WERI-Rb-1 (cell line): Measurements from ENCODE around the gene SLA2.

Experiments
- DNase-seq: peaks from one replicate; pipeline ENCODE4 v3.0.0-alpha.2; 2020
- H3K27ac ChIP-seq: fragments of 250-450 bp; sonication (Bioruptor Pico); 2 replicates; pipeline ENCODE4 v1.5.1; 2020; ENCODE audit warnings: mild to moderate bottlenecking, moderate library complexity
- H3K27me3 ChIP-seq: fragments of 250-450 bp; sonication (Bioruptor Pico); 2 replicates; pipeline ENCODE4 v1.5.1; 2021; ENCODE audit warnings: mild to moderate bottlenecking, low read depth, moderate library complexity; ENCODE audit not compliant: insufficient read depth, severe bottlenecking
- H3K36me3 ChIP-seq: fragments of 250-450 bp; sonication (Bioruptor Pico); 2 replicates; pipeline ENCODE4 v1.5.1; 2020; ENCODE audit warnings: mild to moderate bottlenecking, moderate library complexity
- H3K4me3 ChIP-seq: 2 replicates; pipeline ENCODE4 v1.5.1; 2011; ENCODE audit warnings: low read depth, mild to moderate bottlenecking, control low read depth, low read length
- H3K9me3 ChIP-seq: fragments of 250-450 bp; sonication (Bioruptor Pico); 2 replicates; pipeline ENCODE4 v1.5.1; 2021; ENCODE audit warnings: mild to moderate bottlenecking, moderate library complexity; ENCODE audit not compliant: severe bottlenecking
- CTCF ChIP-seq: IDR thresholded peaks from 2 replicates; pipeline ENCODE4 v1.5.1; 2011; ENCODE audit warnings: low read depth, mild to moderate bottlenecking, control low read depth, inconsistent platforms, low read length

Gene SLA2

DNA sequence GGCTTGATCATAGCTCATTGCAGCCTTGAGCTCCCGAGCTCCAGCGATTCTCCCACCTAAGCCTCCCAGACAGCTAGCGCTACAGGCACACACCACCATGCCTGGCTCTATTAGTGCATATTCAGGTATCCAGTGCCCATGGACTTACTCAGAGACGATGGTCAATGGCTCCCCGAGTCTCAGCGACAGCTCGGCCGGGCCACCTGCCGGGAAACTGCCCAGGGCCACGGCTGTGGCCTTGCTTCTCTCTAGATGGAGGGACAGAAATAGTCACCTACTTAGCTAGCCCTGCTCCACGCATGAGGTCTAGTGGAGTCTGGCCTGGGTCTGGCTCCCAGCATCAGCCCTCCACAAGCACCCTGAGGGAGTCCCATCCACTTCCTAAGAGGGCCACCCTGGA is 11.7 kb downstream of the SLA2 start:
- Histone ChIP-seq H3K4me3 (no peak overlapping the region), H3K27me3 (no peaks in the 10 kb centered on the region), H3K9me3 (no peaks in the 10 kb centered on the region), H3K27ac (no peak overlapping the region), H3K36me3 (no peaks in the 10 kb centered on the region)
- no peak for DNase-seq
- TF ChIP-seq CTCF, result no peak

- no peaks in the 10 kb centered on the region for H3K36me3 ChIP-seq
- TF ChIP-seq CTCF, result no peak
- H3K27me3 ChIP-seq, result no peaks in the 10 kb centered on the region
- no peak overlapping the region for H3K4me3 ChIP-seq
- no peak overlapping the region for H3K27ac ChIP-seq
- DNase-seq, result no peak
- H3K9me3 ChIP-seq, result no peaks in the 10 kb centered on the region
Observed at GRCh38 chr20:36633285-36633772, 12.7 kb downstream of the SLA2 start.

DNA sequence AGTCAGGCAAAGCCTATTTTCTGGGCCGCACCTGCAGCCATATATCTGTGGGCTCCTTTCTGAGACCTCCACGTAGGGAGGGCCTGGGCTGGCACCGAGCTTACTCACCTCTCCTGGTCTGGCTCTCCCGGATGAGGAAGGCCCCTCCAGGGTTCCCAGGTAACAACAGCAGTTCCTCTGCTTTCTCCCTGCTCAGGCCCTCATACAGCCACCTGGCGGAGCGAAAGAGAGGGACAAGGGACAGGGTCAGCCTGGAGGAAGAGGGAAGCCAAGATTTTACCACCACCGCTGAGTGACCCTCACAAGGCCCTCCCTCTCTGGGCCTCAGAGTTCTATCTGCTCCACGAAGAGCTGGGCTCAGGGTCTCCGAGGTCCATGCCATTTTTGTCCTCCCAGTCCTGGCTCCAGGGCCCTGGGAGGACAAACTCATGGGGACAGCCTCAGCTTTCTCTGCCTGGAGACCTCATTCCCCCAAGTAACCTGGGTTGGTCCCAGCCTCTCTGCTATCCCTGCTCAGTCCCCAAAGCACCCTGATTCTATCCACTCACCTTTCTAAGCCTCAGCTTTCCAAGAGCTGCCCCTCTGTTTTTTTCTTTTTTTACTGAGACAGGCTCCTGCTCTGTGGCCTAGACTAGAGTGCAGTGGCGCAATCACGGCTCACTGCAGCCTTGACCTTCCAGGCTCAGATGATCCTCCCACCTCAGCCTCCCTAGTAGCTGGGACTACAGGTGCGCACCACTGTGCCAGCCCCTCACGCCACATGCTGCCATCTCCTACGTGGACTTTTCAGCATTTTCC is 13.3 kb downstream of the SLA2 start:
- H3K9me3 ChIP-seq, result no peaks in the 10 kb centered on the region
- H3K27ac ChIP-seq, result no peak overlapping the region
- H3K4me3 ChIP-seq, result no peak overlapping the region
- no peaks in the 10 kb centered on the region for H3K27me3 ChIP-seq
- DNase-seq, result no peak
- TF ChIP-seq CTCF, result 0 out of 2 replicates have a peak, but pooled peaks have one; percentile 1
- no peaks in the 10 kb centered on the region for H3K36me3 ChIP-seq

DNA sequence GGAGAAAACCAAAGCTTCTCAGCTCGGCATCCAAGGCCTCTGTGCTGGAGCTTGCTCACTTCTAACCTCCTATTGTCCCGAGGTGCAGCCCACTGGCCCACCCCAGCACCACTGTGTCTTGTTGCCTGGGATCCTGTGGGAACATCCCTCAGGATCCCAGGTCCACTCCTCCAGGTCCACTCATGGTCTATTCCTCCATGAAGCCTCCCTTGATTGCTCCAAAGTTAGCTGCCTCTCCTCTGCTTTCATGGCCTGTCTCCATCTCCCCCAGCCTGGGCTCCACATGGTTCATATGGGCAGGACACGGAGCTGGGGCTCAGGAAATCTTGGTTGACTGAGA is 13.9 kb downstream of the SLA2 start:
- no peak overlapping the region for H3K4me3 ChIP-seq
- no peaks in the 10 kb centered on the region for H3K9me3 ChIP-seq
- H3K27me3 ChIP-seq, result no peaks in the 10 kb centered on the region
- no peaks in the 10 kb centered on the region for H3K36me3 ChIP-seq
- no peak for DNase-seq
- TF ChIP-seq CTCF, result no peak
- no peak overlapping the region for H3K27ac ChIP-seq

DNA sequence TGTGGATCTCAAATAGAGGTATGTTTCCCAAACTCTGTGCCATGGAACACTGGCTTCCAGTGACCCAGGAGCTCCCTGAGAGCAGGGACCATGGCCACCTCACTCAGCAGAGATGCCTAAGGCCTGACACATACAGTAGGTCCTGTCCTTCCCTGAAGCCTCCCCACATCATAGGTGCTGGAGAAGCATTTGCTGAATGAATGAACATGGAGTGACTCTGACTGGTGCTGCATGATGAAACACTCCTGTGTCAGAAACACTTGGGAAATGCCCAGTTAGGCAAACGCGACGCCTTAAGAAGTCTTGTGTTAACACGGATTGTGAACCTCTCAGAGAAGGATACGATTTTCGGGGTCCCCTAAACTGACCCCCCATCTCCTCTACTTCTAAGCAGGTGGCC is 14.3 kb downstream of the SLA2 start:
- no peak for DNase-seq
- TF ChIP-seq CTCF, result no peak
- no peaks in the 10 kb centered on the region for H3K36me3 ChIP-seq
- H3K27ac ChIP-seq, result no peak overlapping the region
- H3K4me3 ChIP-seq, result no peak overlapping the region
- no peaks in the 10 kb centered on the region for H3K9me3 ChIP-seq
- no peaks in the 10 kb centered on the region for H3K27me3 ChIP-seq
